Fibroblast of skin of scalp (primary cell): Measurements from ENCODE around the gene USP32.
"Not testable (repeated sequence)": the region's sequence is repeated elsewhere in the genome, so short reads cannot be mapped to it uniquely, and the experiment has no call there.

ENCODE experiments used
- DNase-seq: peaks from one replicate; pipeline ENCODE4 v3.0.0-alpha.2; 2013

USP32 gene

GRCh38 chr17:60401819-60402218 is 9.9 kb upstream of the USP32 start:
- no peak for DNase-seq

DNA sequence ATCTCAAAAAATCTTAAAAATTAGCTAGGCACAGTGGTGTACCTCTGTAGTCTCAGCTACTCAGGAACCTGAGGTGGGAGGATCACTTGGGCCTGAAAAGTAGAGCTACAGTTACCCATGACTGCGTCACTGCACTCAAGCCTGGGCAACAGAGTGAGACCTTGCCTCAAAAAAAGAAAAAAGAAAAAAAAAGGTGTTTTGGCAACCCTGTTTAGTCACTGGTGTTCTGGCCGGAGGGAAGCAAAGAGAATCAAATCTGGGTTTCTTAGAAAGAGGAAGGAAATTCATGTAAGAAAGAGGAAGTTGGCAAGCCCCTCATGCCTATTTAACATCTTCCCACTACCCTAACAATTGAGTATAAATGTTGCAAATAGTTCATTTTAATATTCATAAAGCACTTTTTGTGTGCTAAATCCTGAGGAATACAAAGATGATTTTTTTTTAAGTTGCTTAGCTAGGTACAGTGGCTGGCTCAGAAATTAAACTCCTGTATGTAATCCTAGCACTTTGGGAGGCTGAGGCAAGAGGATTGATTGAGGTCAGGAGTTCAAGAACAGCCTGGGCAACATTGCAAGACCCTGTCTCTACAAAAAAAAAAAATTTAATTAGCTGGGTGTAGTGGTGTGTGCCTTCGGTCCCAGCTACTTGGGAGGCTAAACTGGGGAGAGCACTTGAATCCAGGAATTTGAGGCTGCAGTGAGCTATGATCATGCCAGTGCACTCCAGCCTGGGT is 6.5 kb upstream of the USP32 start:
- no peak for DNase-seq

DNA sequence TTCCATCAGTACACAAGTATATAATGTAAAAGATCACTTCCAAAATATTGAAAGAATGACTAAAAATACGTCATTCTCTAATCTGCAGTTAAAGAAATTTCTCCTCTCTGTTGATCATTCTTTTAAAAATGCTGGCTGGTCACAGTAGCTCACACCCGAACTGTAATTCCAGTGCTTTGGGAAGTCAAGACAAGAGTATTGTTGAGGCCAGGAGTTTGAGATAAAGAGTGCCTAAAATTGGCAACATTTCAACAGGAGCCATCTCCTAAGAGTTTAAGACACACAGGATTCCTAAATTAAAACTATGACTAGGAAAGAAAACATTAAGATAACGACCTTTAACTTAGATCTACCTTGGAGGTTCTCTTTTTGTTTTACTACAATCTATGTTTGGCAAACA is 4.5 kb upstream of the USP32 start:
- no peak for DNase-seq

- no peak for DNase-seq
Observed at GRCh38 chr17:60395508-60396065, 3.7 kb upstream of the USP32 start.

DNA sequence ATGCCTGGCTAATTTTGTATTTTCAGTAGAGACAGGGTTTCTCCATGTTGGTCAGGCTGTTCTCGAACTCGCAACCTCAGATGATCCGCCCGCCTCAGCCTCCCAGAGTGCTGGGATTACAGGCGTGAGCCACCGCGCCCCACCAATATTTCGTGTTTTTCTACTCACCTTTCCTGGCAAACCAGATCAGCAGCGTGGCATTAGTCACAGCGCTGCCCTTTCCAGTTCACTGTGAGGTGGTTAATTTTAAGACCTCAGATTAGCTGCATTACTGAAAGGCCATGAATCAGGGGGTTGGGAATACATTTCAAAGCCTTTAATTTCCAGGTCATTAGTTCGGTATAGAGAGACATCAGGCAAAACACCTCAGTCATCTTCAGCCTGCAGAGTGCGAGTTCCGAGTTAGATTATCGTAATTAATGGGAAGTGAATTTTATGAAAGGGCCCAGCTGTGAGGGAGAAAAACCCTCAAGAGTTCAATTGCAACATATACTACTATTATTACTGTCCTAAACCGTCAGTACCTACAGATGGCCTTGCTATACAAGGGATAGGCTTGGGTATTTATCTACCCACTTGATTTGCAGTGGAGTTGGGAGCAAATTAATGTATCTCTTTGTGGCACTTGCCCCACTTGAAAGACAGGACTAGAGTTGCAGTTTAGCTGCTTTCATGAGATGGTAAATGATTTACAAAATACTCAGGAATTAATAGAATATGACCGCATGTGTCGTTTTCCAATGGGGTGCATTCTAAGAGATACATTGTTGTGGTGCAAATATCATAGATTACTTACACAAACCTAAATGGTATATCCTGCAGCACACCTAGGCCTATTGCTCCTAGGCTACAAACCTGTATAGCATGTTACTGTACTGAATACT is 2.1 kb upstream of the USP32 start:
- DNase-seq: no peak

- peak; percentile 51 for DNase-seq
Observed at GRCh38 chr17:60392845-60393702, 1.1 kb upstream of the USP32 start.

GRCh38 chr17:60391471-60392041 is 377 bp downstream of the USP32 start:
- DNase-seq: no peak

DNA sequence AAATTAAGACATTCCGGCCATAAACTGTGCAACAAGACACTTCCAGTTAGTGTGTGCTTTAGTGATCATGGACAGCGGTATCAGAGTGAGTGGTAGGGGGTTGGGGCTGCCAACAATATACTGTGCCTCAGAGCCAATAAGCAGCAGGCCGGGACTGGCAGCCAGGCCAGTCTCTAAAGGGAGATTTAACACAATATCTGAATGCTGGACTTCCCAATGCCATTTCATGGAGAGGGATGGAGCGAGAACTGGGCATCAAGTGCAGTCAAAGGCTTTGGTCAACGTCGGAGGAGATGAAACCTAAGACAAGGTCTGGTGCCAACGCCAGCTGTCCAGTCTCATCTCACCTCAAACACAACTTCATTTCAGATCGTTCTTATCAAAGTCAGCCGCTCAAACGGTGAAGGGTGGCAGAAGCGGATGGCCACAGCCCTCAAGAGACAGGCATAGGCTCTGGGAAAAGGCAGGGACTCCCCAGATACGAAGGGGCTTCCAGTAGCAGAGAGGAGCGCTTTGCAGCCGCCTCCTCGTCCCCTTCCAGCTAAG is 935 bp downstream of the USP32 start:
- DNase-seq: peak; percentile 45

- DNase-seq: peak; percentile 84
Observed at GRCh38 chr17:60390186-60390585, 1.7 kb downstream of the USP32 start.

DNA sequence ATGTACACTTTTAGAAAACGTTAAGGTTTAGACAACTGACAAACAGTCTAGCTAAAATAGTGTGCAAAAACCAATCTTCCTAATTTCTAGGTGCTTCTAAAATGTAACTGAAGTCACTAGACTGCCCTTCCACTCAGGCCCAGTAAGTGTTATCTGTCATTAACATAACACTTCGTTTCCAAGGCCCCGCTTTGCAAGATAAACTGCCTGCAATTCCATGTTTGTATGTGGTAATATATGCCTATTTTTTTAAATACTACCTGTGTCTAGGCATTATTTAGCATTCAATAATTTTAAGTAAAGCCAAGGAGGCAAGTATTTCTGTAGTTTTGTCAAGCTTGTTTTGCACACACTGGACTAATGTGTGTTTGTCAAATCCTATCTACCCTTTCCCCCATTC is 3.2 kb downstream of the USP32 start:
- DNase-seq: no peak

DNA sequence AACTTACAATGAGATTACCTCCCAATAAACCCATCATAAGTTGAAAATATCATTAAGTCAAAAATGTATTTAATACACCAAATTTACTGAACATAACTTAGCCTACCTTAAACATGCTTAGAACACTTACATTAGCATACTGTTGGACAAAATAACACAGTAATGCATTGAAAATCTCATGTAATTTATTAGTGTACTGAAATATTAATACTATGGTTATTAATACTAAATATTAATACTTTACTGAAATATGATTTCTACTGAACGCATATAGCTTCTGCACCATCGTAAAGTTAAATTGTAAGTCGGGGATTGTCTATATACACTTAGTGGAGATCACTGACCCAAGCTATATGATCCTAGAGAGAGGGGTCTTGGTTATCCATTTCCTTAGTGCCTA is 4.3 kb downstream of the USP32 start:
- no peak for DNase-seq

DNA sequence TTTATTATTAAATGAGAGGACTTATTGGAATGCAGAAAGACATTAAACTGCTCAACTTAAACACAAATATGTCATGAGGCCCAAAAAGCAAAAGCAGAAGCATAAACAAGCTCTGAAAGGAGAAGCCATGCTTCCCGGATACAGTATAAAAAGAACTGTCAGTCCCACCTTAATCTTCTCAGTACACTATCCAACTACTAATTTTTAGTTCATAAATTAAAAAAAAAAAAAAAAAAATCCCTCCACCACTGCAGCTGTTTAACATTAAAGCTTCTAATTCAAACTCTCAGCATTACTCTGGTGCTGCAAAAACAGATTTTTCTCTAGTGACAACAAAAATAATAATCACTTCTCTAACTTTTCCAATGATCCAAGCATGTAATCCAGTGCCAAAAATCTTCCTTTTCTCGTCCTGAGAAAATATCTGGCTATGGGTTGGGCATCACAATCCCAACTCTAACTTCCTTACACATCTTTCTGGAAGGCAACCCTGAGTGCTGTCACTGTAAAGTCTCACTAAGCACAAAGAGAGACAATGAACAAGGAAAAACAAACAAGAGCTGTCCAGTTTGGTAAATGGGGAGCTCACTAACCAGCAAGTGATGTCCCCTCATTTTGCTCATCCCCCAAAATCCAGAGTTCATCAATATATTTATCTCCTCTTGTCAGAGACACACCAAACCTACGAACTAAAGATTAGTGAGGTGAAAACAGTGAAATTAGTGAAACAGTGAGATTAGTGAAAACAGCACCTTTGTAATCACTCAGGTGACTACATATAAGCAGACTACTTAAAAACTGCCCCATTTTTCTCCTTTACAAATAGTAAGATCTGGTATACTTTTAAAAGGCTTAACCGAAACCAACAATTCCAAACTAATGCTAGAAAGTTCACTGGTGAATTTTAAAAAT is 5.5 kb downstream of the USP32 start:
- DNase-seq: peak; percentile 29

DNA sequence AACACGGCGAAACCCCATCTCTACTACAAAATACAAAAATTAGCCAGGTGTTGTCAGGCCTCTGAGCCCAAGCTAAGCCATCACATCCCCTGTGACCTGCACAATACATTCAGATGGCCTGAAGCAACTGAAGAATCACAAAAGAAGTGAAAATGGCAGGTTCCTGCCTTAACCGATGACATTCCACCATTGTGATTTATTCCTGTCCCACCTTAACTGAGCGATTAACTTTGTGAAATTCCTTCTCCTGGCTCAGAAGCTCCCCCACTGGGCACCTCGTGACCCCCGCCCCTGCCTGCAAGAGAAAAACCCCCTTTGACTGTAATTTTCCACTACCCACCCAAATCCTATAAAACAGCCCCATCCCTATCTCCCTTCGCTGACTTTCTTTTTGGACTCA is 7.0 kb downstream of the USP32 start:
- DNase-seq: not testable (repeated sequence)

GRCh38 chr17:60383379-60383778 is 8.6 kb downstream of the USP32 start:
- no peak for DNase-seq

GRCh38 chr17:60381958-60382357 is 10.0 kb downstream of the USP32 start:
- DNase-seq: no peak

- not testable (repeated sequence) for DNase-seq
Observed at GRCh38 chr17:60379461-60379860, 12.5 kb downstream of the USP32 start.

GRCh38 chr17:60378187-60378586 is 13.7 kb downstream of the USP32 start:
- not testable (repeated sequence) for DNase-seq

DNA sequence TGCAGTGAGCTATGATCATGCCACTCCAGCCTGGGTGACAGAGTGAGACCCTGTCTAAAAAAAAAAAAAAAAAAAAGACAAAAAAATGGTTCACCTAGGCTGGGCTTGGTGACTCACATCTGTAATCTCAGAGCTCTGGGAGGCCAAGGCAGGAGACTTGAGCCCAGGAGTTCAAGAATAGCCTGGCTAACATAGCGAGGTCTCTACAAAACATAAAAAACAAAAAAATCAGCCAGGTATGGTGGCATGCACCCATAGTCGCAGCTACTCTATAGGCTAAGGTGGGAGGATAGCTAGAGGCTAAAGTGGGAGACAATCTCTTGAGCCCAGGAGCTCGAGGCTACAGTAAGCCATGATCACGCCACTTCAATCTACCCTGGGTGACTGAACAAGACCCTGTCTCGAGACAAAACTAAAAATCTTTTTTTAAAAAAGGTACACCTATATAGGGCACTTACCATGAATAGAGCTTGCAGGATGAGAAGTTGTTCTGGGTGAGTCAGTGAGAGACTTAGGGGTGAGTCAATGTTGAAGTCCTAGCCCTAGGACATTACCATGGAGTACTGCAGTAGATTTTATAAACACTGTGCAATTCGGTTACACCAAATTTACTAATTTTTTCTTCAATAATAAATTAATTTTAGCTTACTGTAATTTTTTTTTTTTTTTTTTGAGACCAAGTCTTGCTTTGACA is 19.0 kb downstream of the USP32 start:
- DNase-seq: peak; percentile 47

GRCh38 chr17:60371818-60372510 is 20.0 kb downstream of the USP32 start:
- no peak for DNase-seq

DNA sequence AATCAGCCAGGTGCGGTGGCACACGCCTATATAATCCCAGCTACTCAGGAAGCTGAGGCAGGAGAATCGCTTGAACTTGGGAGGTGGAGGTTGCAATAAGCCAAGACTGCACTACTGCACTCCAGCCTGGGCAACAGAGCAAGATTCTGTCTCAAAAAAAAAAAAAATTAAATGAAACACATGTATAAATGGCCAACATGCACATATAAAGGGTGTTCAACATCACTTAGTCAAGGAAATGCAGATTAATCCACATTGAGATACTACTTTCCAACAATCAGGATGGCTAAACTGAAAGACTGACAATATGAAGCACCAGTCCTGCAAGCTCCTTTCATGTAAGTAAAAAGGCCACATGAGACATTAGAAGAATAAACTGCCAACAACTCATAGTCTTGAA is 20.5 kb downstream of the USP32 start:
- no peak for DNase-seq
